Cardiac muscle cell (in vitro differentiated cells and primary cell): Measurements from ENCODE around the gene RPIA. TPM values are rescaled to one million over a fixed set of nuclear protein-coding genes. Genes with fewer than 3 reads are reported as not detected.

Experiments used
- DNase-seq, 2 donors: peaks; one replicate each; pipeline versions ENCODE4 v3.0.0 to v3.0.0-alpha.2; 2010 to 2017; ENCODE audit warnings: low read depth in 1 of 2, low spot score in 1 of 2
- H3K27ac ChIP-seq: fragments of 200-600 bp; sonication (generic); 2 replicates; pipeline ENCODE4 v1.5.1; 2016
- H3K27me3 ChIP-seq: fragments of 200-600 bp; sonication (generic); 2 replicates; pipeline ENCODE4 v1.6.0; 2016; ENCODE audit warnings: control low read depth
- H3K36me3 ChIP-seq: fragments of 200-600 bp; sonication (generic); 2 replicates; pipeline ENCODE4 v1.5.1; 2016; ENCODE audit warnings: control low read depth
- H3K4me1 ChIP-seq: fragments of 200-600 bp; sonication (generic); 2 replicates; pipeline ENCODE4 v1.8.1; 2017; ENCODE audit warnings: low read depth, mild to moderate bottlenecking, mixed run types
- H3K4me3 ChIP-seq: fragments of 200-600 bp; sonication (generic); 2 replicates; pipeline ENCODE4 v1.5.1; 2016; ENCODE audit warnings: mild to moderate bottlenecking
- H3K9me3 ChIP-seq: fragments of 200-600 bp; sonication (generic); 2 replicates; pipeline ENCODE4 v1.5.1; 2017; ENCODE audit warnings: low read depth, mild to moderate bottlenecking, control low read depth
- polyA plus RNA-seq: library from polyadenylated mRNA; unstranded; fragments of >200 nt; fragmentation: Nextera tagmentation; extraction: Ambion mirVana; gene quantifications from 2 replicates; pipeline ENCODE4 v1.2.1, GENCODE V29; 2016
- total RNA-seq: library from RNA; depleted of rRNA; stranded (reverse); fragments of >200 nt; gene quantifications from 2 replicates; pipeline ENCODE4 v1.2.3, GENCODE V29; 2016
- TF ChIP-seq, protein P1 (sequence below): IDR thresholded peaks from 2 replicates; pipeline ENCODE4 v1.5.1; 2012; ENCODE audit warnings: low read depth, mild to moderate bottlenecking, low read length

RPIA gene
- total and polyA plus RNA-seq, 2 experiments from 2014 or later = 8.8 to 19.5 TPM

- H3K4me3 ChIP-seq = no peak overlapping the region
- H3K27ac ChIP-seq = no peak overlapping the region
- no peaks in the 10 kb centered on the region for H3K4me1 ChIP-seq
- H3K36me3 ChIP-seq = no peaks in the 10 kb centered on the region
- no peaks in the 10 kb centered on the region for H3K27me3 ChIP-seq
- DNase-seq = no peak
- TF ChIP-seq, protein P1, sequence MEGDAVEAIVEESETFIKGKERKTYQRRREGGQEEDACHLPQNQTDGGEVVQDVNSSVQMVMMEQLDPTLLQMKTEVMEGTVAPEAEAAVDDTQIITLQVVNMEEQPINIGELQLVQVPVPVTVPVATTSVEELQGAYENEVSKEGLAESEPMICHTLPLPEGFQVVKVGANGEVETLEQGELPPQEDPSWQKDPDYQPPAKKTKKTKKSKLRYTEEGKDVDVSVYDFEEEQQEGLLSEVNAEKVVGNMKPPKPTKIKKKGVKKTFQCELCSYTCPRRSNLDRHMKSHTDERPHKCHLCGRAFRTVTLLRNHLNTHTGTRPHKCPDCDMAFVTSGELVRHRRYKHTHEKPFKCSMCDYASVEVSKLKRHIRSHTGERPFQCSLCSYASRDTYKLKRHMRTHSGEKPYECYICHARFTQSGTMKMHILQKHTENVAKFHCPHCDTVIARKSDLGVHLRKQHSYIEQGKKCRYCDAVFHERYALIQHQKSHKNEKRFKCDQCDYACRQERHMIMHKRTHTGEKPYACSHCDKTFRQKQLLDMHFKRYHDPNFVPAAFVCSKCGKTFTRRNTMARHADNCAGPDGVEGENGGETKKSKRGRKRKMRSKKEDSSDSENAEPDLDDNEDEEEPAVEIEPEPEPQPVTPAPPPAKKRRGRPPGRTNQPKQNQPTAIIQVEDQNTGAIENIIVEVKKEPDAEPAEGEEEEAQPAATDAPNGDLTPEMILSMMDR = no peak
- H3K9me3 ChIP-seq = no peaks in the 10 kb centered on the region
These were observed 11.1 kb upstream of the RPIA start for GRCh38 chr2:88680266-88680902.

DNA sequence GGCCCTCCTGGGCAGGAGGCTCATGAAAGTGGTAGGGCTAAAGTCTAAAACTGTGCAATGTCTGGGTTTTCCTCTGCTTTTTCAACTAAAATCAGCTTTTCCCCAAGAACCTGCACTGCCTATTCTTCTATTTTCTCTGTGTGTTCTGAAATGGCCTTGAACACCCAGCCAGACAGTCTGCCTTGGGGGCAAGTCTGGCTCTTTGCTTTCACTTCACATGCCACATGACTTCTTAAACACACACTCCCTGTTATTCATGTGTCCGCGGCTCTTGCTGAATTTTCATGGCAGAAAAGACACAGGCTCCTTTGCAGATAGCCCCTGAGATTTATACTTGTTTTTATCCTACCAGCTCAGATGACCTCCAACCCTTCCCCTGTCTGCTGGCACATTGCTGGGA, 10.6 kb upstream of the RPIA start:
- Histone ChIP-seq H3K4me3 (no peak overlapping the region), H3K4me1 (no peaks in the 10 kb centered on the region), H3K36me3 (no peaks in the 10 kb centered on the region), H3K27me3 (no peaks in the 10 kb centered on the region), H3K9me3 (no peaks in the 10 kb centered on the region), H3K27ac (no peak overlapping the region)
- no peak for DNase-seq
- TF ChIP-seq, protein P1 = no peak

DNA sequence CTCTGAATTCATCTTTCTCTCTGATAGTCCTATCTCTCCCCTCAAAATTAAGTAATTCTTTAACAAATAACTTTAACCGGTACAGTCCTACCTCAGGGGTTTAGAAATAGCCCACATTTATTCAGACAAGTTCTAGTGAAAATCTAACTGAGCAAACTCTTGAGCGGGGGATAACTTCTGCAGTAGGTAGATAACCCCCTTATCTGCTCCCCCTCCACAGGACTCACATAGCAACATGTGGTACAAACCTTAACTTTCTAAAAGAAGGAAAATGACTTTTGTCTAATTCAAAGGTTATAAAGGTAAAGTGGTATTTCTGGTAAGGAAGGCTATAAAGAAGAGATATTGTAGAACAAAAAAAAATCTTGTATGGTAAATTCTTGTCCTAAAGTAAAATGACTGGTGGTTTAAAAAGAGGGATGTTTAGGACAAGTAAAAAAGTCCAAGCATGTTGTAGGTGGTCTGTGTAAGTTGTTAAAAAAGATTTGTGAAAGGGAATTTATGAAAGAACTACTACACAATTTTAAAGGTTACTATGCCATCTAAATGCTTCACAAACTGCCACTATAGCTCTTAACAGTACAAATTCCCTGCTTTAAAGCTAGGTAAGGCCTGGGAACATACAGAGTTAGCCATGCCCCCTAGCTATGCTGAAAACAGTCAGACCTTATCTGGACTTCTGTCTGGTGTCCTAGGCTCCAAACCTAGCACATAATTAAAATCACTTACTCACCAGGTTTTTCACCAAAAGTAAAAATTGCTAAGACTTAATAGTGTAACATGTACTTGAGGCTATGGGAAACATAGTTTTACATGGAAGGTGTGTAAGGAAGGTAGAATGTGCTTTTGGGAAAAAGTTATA, 8.1 kb upstream of the RPIA start:
- no peak for DNase-seq
- no peaks in the 10 kb centered on the region for H3K36me3 ChIP-seq
- no peaks in the 10 kb centered on the region for H3K4me1 ChIP-seq
- no peaks in the 10 kb centered on the region for H3K27me3 ChIP-seq
- H3K4me3 ChIP-seq = no peak overlapping the region
- no peak overlapping the region for H3K27ac ChIP-seq
- H3K9me3 ChIP-seq = no peaks in the 10 kb centered on the region
- TF ChIP-seq, protein P1 = no peak

- Histone ChIP-seq H3K9me3 (no peaks in the 10 kb centered on the region), H3K36me3 (no peaks in the 10 kb centered on the region), H3K4me3 (no peak overlapping the region), H3K4me1 (no peaks in the 10 kb centered on the region), H3K27ac (no peak overlapping the region), H3K27me3 (no peaks in the 10 kb centered on the region)
- no peak for DNase-seq
- TF ChIP-seq, protein P1 = no peak
These were observed 7.0 kb upstream of the RPIA start for GRCh38 chr2:88684519-88684918.

GRCh38 chr2:88686320-88686719, 5.2 kb upstream of the RPIA start:
- Histone ChIP-seq H3K36me3 (no peaks in the 10 kb centered on the region), H3K4me3 (no peak overlapping the region), H3K27me3 (no peaks in the 10 kb centered on the region), H3K4me1 (peaks cover 6% of the 10 kb centered on the region), H3K9me3 (no peaks in the 10 kb centered on the region), H3K27ac (no peak overlapping the region)
- TF ChIP-seq, protein P1 = no peak
- DNase-seq = no peak
